AG04450 (cell line): ENCODE data around the gene LCN15. TPM values are rescaled to one million over a fixed set of nuclear protein-coding genes. Genes with fewer than 3 reads are reported as not detected.
A peak's percentile ranks its signal among the peaks of the same experiment; 100 is the strongest.
"Not testable (repeated sequence)": the region's sequence is repeated elsewhere in the genome, so short reads cannot be mapped to it uniquely, and the experiment has no call there.

Source experiments
- CTCF ChIA-PET: fragments of 300-600, 350-600 bp; formaldehyde crosslinking; extraction: SDS; loops from one replicate; lab custom pipeline; 2022; ENCODE audit warnings: antibody characterized with exemption, inconsistent platforms; lab: Charles Lee
- POLR2A ChIA-PET: fragments of 350-600 bp; formaldehyde crosslinking; extraction: SDS; loops from one replicate; lab custom pipeline; 2021; ENCODE audit warnings: antibody characterized with exemption, inconsistent platforms; lab: Yijun Ruan, JAX
- DNase-seq: peaks from one replicate; pipeline ENCODE4 v3.0.0-alpha.2; 2011; ENCODE audit warnings: low read depth, low spot score
- H3K27ac ChIP-seq: one replicate; pipeline ENCODE4 v1.5.1; 2012; ENCODE audit warnings: low read depth, low read length, control low read depth
- H3K27me3 ChIP-seq: one replicate; pipeline ENCODE4 v1.6.0; 2012; ENCODE audit warnings: low read length; ENCODE audit not compliant: control insufficient read depth, insufficient read depth
- H3K4me3 ChIP-seq: 2 replicates; pipeline ENCODE4 v1.5.1; 2011; ENCODE audit warnings: mild to moderate bottlenecking, low read depth, low read length, control low read depth
- H3K9me3 ChIP-seq: 2 replicates; pipeline ENCODE4 v1.5.1; 2012; ENCODE audit warnings: low read length; ENCODE audit not compliant: control insufficient read depth, insufficient read depth
- polyA plus RNA-seq: library from polyadenylated mRNA; depleted of rRNA; stranded (reverse); fragments of >200 nt; gene quantifications from 2 replicates; pipeline ENCODE4 v1.2.3, GENCODE V29; 2011
- TF ChIP-seq, protein P1 (sequence below): IDR thresholded peaks from 2 replicates; pipeline ENCODE4 v1.5.1; 2011; ENCODE audit warnings: low read depth, low read length, control low read depth, inconsistent platforms

LCN15 gene
- polyA plus RNA-seq, 1 experiment: not detected

- ChIA-PET CTCF (interaction anchor here (0.7 to 3.7 kb wide), 8 partner anchors 9 to 281 kb away, joined by 3 to 31 read pairs (median 8); partner anchors contain the start of gene FUT7), POLR2A (no interaction called here)
- Histone ChIP-seq H3K9me3 (no peaks in the 10 kb centered on the region; the same call in 1 of the 2 replicates), H3K27me3 (no peaks in the 10 kb centered on the region), H3K27ac (no peak overlapping the region), H3K4me3 (no peak overlapping the region)
- TF ChIP-seq, protein P1, sequence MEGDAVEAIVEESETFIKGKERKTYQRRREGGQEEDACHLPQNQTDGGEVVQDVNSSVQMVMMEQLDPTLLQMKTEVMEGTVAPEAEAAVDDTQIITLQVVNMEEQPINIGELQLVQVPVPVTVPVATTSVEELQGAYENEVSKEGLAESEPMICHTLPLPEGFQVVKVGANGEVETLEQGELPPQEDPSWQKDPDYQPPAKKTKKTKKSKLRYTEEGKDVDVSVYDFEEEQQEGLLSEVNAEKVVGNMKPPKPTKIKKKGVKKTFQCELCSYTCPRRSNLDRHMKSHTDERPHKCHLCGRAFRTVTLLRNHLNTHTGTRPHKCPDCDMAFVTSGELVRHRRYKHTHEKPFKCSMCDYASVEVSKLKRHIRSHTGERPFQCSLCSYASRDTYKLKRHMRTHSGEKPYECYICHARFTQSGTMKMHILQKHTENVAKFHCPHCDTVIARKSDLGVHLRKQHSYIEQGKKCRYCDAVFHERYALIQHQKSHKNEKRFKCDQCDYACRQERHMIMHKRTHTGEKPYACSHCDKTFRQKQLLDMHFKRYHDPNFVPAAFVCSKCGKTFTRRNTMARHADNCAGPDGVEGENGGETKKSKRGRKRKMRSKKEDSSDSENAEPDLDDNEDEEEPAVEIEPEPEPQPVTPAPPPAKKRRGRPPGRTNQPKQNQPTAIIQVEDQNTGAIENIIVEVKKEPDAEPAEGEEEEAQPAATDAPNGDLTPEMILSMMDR: no peak
- DNase-seq: no peak
Observed at GRCh38 chr9:136786451-136786850, 22.1 kb upstream of the LCN15 start.

DNA sequence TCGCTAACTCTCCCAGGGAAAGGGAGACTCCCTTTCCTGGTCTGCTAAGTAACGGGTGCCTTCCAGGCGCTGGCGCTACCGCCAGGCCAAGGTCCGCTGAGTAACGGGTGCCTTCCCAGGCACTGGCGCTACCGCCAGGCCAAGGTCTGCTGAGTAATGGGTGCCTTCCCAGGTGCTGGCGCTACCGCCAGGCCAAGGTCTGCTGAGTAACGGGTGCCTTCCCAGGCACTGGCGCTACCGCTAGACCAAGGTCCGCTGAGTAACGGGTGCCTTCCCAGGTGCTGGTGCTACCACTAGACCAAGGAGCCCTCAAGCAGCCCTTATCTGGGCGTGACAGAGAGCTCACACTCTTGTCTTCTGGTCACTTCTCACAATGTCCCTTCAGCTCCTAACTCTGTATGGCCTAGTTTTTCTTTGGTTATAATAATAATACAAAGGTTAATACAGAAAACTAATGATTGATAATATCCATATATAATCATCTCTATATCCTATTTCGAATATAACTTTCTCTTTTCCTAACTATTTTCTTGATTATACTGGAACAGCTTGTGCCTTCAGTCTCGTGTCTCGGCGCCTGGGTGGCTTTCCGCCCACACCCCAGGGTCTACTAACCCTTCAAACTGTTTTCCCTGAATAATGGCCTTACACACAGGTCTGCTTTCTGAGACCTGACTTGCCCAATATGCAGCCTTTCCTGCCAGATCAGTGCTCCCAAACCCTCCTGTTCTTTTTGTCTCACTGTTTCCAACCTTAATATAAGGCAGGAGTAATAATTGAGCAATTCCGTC lies 21.4 kb upstream of the LCN15 start:
- POLR2A ChIA-PET, H3K9me3 ChIP-seq, H3K27me3 ChIP-seq, DNase-seq, H3K27ac ChIP-seq, H3K4me3 ChIP-seq: not testable (repeated sequence)
- CTCF ChIA-PET: interaction anchor here (0.6 to 3.7 kb wide), 4 partner anchors 56 to 279 kb away, joined by 3 to 31 read pairs (median 14); no protein-coding TSS in a partner anchor

DNA sequence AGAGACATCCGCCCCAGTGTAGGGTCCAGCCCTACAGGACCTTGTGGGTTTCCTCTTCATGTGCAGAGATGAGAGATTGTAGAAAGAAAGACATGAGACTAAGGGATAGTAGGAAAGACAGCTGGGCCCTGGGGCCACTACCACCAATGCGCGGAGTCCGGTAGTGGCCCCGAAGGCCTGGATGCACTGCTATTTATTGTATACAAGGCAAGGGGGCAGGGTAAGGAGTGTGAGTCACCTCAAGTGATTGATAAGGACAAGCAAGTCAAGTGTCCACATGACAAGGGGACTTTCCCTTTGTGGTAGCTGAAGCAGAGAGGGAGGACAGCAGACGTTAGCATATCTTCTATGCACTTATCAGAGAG lies 20.7 kb upstream of the LCN15 start:
- POLR2A ChIA-PET: no interaction called here
- Histone ChIP-seq H3K27ac (no peak overlapping the region), H3K9me3 (no peaks in the 10 kb centered on the region), H3K27me3 (peaks cover 12% of the 10 kb centered on the region), H3K4me3 (no peak overlapping the region)
- no peak for DNase-seq
- TF ChIP-seq, protein P1: no peak
- CTCF ChIA-PET: interaction anchor here (1.6 kb wide), 1 partner anchor 57 kb away, joined by 3 read pairs; no protein-coding TSS in a partner anchor

GRCh38 chr9:136784249-136784996 lies 20.1 kb upstream of the LCN15 start:
- CTCF ChIA-PET: interaction anchor here (0.6 kb wide), 1 partner anchor 15 kb away, joined by 3 read pairs; no protein-coding TSS in a partner anchor
- POLR2A ChIA-PET: no interaction called here
- H3K4me3 ChIP-seq: no peak overlapping the region

DNA sequence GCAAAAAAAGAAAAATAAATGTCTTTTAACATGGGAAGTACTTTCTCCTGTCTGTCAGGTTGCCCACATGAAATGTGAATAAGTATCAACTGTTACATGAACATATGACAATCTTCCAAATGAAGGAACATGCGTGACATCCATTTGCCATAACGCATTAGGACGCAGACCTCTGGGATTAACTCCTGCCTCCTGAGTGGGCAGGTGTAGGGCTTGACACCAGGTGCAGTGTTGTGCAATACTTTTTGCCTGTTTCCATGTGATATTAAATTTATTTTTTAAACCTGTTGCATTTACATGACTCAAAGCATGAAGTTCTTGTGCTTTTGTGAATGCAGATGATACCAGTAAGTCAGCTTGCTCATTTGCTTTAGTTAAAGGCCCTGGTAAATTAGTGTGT lies 18.1 kb upstream of the LCN15 start:
- DNase-seq: no peak
- Histone ChIP-seq H3K4me3 (no peak overlapping the region), H3K27me3 (peaks cover 31% of the 10 kb centered on the region), H3K27ac (no peak overlapping the region), H3K9me3 (no peaks in the 10 kb centered on the region)
- ChIA-PET POLR2A (no interaction called here), CTCF (no interaction called here)
- TF ChIP-seq, protein P1: no peak

More at GRCh38 chr9:136784249-136784996, 20.1 kb upstream of the LCN15 start:
- TF ChIP-seq, protein P1: peak; percentile 34
- Histone ChIP-seq H3K9me3 (no peaks in the 10 kb centered on the region), H3K27ac (no peak overlapping the region), H3K27me3 (peaks cover 13% of the 10 kb centered on the region)
- no peak for DNase-seq
